PC-3 (cell line): ENCODE measurements around the gene TH.

ENCODE experiments used
- CTCF ChIP-seq: fragments of 300-600 bp; sonication (generic); conservative IDR thresholded peaks from 2 replicates; pipeline ENCODE4 v1.5.1; 2017; ENCODE audit warnings: antibody characterized with exemption, low read depth, mild to moderate bottlenecking, low read length
- EZH2 ChIP-seq: fragments of 300-600 bp; sonication (generic); IDR thresholded peaks from one replicate; pipeline ENCODE4 v1.6.1; 2017; ENCODE audit warnings: antibody characterized with exemption, mild to moderate bottlenecking, low read length; ENCODE audit not compliant: unreplicated experiment
- EZH2phosphoT487 ChIP-seq: fragments of 300-600 bp; sonication (generic); IDR thresholded peaks from 2 replicates; pipeline ENCODE4 v1.6.1; 2018; ENCODE audit warnings: mild to moderate bottlenecking, antibody characterized with exemption, low read length, borderline replicate concordance

DNA sequence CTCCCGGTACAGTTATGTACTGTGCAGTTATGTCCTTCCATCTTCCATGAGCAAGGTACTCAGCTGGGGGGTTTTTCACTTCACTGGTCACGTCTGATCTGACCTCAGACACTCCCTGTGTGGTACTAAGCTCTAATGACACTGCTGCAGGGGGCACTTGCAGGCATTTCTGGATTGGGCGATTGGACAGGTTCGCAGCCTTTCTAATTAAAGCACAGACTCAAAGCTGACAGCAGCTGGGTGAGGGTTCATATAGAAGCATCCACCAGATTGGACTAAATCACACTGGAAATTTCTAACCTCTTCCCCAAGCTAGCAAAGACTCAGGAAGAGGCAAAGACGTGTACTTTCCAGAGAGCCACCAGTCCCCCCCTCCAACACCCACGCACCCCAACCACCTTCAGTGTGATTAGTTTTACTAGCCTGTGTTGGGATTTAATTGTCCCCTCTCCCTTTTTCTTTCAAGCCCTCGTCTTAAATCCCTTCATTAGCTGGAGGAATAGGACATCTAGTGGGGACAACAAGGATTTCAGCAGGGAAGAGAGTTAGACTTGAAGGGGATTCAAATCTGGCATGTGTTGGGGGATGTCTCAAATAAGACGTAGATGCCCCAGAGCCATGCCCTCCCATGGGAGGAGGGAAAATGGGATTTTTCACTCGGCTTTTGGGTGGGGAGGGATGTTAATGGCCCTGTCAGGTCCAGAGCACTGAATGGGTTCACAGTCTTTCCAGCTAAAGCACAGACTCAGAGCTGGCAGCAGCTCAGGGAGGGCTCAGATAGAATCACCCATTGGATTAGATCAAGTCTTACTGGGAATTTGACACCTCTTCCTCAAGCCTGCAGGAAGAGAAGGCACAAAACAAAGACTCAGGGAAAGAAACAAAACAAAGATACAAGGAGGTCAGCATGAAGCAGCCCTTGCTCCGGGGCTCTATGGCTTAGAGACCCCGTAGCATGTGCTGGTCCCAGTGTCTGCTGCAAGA lies 21.5 kb downstream of the TH start:
- TF ChIP-seq EZH2 = no peak
- peak; percentile 89 for TF ChIP-seq CTCF
- TF ChIP-seq EZH2phosphoT487 = no peak
